GM12874 (cell line): ENCODE data around the gene MARCO.

Experiments
- TF ChIP-seq, protein P1 (sequence below): IDR thresholded peaks from 2 replicates; pipeline ENCODE4 v1.5.1; 2011; ENCODE audit warnings: low read depth, mild to moderate bottlenecking, control low read depth, low read length, moderate library complexity; ENCODE audit not compliant: insufficient read depth

The MARCO gene

DNA sequence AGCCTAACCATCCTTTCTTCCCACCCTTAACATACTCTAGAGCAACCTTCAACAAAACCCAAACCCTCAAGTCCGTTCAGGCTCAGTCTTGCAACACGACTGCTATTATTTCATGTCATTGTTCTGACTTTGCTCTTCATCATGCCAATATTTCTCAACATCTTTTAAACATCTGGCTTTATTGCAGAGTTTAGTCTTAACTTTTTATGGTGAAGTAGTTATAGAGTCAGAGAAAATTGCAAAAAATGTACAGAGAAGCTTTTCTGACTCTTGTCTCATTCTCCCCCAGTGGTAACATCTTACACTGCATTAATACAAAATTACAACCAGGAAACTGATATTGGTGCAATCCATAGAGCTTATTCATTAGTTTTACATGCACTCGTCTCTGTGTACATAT, 3.9 kb downstream of the MARCO start:
- TF ChIP-seq, protein P1, sequence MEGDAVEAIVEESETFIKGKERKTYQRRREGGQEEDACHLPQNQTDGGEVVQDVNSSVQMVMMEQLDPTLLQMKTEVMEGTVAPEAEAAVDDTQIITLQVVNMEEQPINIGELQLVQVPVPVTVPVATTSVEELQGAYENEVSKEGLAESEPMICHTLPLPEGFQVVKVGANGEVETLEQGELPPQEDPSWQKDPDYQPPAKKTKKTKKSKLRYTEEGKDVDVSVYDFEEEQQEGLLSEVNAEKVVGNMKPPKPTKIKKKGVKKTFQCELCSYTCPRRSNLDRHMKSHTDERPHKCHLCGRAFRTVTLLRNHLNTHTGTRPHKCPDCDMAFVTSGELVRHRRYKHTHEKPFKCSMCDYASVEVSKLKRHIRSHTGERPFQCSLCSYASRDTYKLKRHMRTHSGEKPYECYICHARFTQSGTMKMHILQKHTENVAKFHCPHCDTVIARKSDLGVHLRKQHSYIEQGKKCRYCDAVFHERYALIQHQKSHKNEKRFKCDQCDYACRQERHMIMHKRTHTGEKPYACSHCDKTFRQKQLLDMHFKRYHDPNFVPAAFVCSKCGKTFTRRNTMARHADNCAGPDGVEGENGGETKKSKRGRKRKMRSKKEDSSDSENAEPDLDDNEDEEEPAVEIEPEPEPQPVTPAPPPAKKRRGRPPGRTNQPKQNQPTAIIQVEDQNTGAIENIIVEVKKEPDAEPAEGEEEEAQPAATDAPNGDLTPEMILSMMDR, result no peak

DNA sequence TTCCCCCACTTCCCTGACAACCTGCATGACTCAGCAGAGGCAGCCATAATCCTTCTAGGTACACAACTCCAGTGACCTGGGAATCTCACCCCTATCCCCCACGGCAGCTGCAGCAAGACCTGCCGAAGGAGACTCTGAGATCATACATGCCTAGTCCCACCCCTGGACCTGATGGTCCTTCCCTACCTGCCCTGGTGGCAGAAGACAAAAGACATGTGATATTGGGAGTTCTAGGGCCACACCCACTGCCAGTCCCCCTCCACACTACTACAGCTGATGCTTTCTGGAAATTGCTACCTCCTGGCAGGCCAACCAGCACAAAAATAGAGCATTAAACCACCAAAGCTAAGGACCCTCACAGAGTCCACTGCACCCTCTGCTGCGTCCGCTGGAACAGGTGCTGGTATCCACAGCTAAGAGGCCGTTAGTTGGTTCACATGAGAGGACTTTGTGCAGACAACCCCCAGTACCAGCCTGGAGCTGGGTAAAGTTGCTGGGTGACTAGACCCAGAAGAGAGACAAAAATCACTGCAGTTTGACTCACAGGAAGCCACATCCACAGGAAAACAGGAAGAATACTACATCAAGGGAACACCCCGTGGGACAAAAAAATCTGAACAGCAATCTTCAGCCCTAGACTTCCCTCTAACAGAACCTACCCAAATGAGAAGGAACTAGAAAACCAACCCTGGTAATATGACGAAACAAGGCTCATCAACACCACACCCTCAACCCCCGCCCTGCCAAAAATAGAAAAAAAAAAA, 12.5 kb downstream of the MARCO start:
- TF ChIP-seq, protein P1, result no peak

DNA sequence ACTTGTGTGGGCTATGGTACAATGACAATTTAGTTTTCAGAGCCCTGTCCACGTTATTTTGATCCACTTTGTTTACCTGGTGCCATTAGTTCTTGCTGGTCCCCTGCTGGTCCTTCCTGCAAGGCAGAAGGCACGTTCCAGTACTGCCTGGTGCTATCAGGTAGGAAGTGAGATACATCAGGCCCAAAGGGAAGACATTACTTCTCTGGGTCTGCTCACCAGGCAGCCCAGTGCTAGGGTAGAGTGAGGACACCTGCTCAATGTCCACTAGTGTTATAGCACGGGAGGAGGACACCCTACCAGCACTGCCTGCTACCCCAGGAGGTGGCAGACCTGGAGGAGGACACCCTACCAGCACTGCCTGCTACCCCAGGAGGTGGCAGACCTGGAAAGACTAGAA, 23.7 kb downstream of the MARCO start:
- TF ChIP-seq, protein P1, result no peak

DNA sequence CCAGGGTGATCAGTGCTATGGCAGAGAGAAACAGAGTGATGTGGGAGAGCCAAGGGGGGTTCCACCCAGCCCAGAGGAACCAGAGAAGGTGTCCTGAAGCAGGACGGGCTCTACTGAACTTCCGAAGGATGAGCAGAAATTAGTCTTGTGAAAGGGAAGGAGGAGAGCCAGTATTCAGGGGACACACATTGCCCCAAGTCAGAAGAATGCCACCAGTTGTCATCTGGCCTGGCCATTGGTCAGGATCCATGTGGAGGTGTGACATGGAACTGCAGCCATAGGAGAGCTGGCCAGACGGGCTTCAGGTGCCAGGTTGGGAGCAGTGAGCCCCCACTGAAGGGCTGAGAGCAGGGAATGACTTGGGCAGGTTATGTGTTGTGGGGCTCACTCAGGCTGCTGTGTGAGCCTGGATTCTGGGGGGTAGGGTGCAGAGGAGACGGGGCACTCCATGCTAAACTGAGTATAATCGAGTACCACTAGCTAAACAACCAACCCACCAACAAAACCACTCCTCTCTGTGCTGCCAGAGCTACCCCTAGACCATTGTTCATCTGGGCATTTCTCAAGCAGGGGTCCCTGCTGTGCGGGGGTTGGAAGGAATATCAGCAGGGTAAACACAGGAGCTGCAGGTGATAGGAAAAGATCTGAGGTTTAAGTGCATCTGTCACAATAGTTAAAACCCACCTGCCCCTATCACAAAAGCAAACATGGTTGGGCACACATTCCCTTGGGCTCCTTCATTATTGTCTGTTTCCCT, 25.3 kb downstream of the MARCO start:
- TF ChIP-seq, protein P1, result no peak

DNA sequence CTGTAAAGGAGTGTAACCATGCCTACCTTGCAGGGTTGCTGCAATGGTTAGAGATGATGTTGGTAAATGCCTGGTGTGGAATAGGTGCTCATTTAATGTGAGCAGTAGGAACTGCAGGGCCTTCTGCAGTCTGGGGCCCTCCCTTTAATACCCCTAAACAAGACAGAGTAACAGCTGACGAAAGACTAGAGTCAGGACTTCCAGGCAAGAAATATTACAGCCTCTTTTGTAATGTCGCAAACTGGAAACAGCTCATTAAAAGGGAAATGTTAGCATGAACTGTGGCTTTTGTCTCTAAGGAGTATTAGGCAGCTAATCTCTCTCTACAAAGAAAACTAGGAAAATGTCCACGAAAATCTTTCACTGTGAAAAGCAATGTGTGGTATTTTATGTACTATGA, 26.0 kb downstream of the MARCO start:
- TF ChIP-seq, protein P1, result no peak

DNA sequence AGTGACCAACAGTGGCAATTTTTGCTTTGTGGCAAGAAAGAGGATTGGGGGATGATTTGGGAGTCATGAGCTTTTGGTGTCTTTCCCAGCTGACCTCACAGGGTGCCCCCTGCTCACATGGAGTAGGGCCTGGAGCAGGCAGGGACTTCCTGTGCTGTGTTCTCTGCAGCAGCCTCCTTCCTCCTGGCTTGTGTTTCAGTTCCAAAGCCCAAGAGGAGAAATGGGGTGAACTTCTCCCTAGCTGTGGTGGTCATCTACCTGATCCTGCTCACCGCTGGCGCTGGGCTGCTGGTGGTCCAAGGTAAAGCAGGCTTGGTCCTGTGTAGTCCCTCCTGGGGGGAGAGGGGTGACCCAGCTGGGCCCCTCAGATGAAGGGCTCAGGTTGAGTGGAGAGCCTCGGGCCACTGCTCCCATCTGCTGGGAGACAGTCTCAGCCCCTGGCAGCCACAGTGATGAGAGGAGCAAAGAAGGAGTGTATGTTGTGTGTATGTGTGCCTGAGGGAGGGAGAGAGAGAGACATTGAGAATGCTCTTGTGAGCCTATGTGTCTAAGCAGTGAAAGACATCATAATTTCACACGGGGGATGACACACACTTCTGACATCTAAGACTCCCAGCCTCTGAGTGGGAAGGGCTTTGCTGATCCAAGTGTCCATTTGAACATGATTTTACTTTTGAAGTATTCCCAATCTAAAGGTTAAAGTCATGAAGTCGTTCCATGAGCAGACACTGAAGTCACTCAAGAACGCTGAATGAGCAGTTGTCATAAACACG, 27.2 kb downstream of the MARCO start:
- TF ChIP-seq, protein P1, result no peak

DNA sequence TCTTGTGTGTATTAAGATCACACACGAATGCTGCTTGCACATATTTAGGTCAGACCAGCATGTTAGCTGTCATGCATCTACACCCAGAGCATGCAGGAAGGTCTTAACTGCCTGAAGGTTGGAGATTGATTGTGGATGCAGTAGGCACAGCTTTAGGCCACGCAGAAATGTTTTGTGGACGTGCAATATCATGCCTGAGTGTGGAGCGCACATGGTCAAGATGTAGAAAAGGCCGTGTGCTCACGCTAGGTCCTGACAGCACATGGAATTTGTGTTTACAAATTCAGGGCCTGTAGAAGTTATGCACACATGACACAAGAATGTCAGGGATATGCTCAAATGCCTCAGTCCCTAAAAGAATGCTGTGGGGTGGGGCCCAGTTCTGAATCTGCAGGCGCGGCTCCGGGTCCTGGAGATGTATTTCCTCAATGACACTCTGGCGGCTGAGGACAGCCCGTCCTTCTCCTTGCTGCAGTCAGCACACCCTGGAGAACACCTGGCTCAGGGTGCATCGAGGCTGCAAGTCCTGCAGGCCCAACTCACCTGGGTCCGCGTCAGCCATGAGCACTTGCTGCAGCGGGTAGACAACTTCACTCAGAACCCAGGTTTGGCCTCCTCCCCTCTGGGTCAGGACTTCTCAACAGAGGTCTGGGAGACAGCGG, 27.9 kb downstream of the MARCO start:
- TF ChIP-seq, protein P1, result no peak
